ENCODE results near the gene VOPP1.

DNA sequence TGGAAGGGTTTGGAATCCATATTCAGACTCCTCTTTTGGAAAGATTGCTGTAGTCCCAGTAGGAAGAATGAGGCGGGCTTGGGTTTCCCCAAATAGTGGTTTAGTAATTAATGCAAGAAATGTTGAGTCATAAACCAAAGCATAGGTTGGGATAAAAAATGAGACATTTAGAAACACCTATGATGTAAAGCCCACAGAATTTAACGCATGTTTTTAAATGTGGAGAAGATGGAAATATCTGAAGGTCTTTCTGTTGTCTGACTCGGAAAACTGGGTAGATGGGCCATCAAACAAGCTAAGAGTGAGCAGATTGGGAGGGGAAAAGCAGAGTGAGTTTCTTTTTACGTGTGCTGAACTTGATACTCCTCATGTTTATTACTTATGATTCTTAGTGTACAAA, 145.0 kb downstream of the VOPP1 start:
- TF ChIP-seq, protein P1, sequence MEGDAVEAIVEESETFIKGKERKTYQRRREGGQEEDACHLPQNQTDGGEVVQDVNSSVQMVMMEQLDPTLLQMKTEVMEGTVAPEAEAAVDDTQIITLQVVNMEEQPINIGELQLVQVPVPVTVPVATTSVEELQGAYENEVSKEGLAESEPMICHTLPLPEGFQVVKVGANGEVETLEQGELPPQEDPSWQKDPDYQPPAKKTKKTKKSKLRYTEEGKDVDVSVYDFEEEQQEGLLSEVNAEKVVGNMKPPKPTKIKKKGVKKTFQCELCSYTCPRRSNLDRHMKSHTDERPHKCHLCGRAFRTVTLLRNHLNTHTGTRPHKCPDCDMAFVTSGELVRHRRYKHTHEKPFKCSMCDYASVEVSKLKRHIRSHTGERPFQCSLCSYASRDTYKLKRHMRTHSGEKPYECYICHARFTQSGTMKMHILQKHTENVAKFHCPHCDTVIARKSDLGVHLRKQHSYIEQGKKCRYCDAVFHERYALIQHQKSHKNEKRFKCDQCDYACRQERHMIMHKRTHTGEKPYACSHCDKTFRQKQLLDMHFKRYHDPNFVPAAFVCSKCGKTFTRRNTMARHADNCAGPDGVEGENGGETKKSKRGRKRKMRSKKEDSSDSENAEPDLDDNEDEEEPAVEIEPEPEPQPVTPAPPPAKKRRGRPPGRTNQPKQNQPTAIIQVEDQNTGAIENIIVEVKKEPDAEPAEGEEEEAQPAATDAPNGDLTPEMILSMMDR (IDR thresholded peaks at IDR 0.05), result no peak
- no peak for TF ChIP-seq POLR2A (IDR thresholded peaks at IDR 0.05)

Measured in right lobe of liver (tissue), 4 donors.